ENCODE measurements around the gene EDIL3. TPM values are rescaled to one million over a fixed set of nuclear protein-coding genes. Genes with fewer than 3 reads are reported as not detected.

Gene EDIL3
- total and polyA plus RNA-seq, 9 of the 15 experiments (the other 6 are each of a cell fraction or from before 2014, with no cell fraction given): 0.09 TPM; not detected in 8

GRCh38 chr5:84184857-84185256 is 199.8 kb downstream of the EDIL3 start:
- H3K36me3 ChIP-seq (ENCODE audit: control insufficient read depth, insufficient read depth, low read length): no peaks in the 10 kb centered on the region
- no peaks in the 10 kb centered on the region for H3K9me1 ChIP-seq (ENCODE audit: control insufficient read depth, insufficient read depth, low read length)
- 0% methylated on average over 1 of the region's 1 CpG for WGBS (ENCODE audit: insufficient coverage, low coverage, missing lambda C conversion rate)
- TF ChIP-seq RAD51 (IDR thresholded peaks at IDR 0.05; ENCODE audit: borderline replicate concordance, low read depth): no peak
- TF ChIP-seq HEY1 (CRISPR knock-in tag; IDR thresholded peaks at IDR 0.05; ENCODE audit: borderline replicate concordance): no peak
- TF ChIP-seq POLR2A (conservative IDR thresholded peaks at IDR 0.05): no peak
- TF ChIP-seq KDM2B (CRISPR knock-in tag; IDR thresholded peaks at IDR 0.05): no peak
- no peak for TF ChIP-seq ZNF696 (CRISPR knock-in tag; conservative IDR thresholded peaks at IDR 0.05)
- TF ChIP-seq SLC30A9 (CRISPR knock-in tag; IDR thresholded peaks at IDR 0.05): no peak
- no peak for TF ChIP-seq KLF16 (IDR thresholded peaks at IDR 0.05)
- TF ChIP-seq CREM (IDR thresholded peaks at IDR 0.05; ENCODE audit: low read depth): no peak
- no peak for TF ChIP-seq MBD2 (IDR thresholded peaks at IDR 0.05; ENCODE audit: borderline replicate concordance, low read depth)
- TF ChIP-seq ZFPM2 (CRISPR knock-in tag; IDR thresholded peaks at IDR 0.05): no peak
- TF ChIP-seq SETDB1 (IDR thresholded peaks at IDR 0.05; ENCODE audit: low read length): no peak
- no peak for TF ChIP-seq ZSCAN29 (IDR thresholded peaks at IDR 0.05)
- H3K4me2 ChIP-seq (ENCODE audit: insufficient read depth, low read length): no peak overlapping the region
- BruUV-seq (replicated peaks): no TSS peak
- DNase-seq (ENCODE audit: extremely low read depth in 1 of 4, low spot score in 3 of 4) (no peak), ATAC-seq (no peak), FAIRE-seq (no peak)
- no peaks in the 10 kb centered on the region for H3K27me3 ChIP-seq (ENCODE audit: control insufficient read depth in 2 of 2, insufficient read depth in 2 of 2, low read length in 2 of 2)
- H3K79me2 ChIP-seq (ENCODE audit: control insufficient read depth, insufficient read depth, low read length): no peaks in the 10 kb centered on the region
- no peak overlapping the region for H3K4me3 ChIP-seq
- H3K4me1 ChIP-seq (replicated peaks in 1 of 2; ENCODE audit: control insufficient read depth in 2 of 2, insufficient read depth in 2 of 2, low read length in 2 of 2): no peaks in the 10 kb centered on the region
- in situ Hi-C loops (cut with MboI): no loop called here
- no peak overlapping the region for H3K9ac ChIP-seq (ENCODE audit: insufficient read depth in 1 of 2, low read depth in 2 of 2, low read length in 2 of 2)
- H4K20me1 ChIP-seq (replicated peaks; ENCODE audit: control insufficient read depth, insufficient read depth, low read length): no peaks in the 10 kb centered on the region
- H2AFZ ChIP-seq (ENCODE audit: low read depth, low read length): no peak overlapping the region
- intact Hi-C loops (cut with micrococcal nuclease): no loop called here
- ChIA-PET CTCF (ENCODE audit: low intra/inter-chr PET ratio) (no interaction called here), POLR2A (no interaction called here)
- no peaks in the 10 kb centered on the region for H3K9me3 ChIP-seq (replicated peaks; ENCODE audit: control insufficient read depth, insufficient read depth, low read depth, low read length)
- no peak overlapping the region for H3K27ac ChIP-seq (ENCODE audit: extremely low read depth, low read depth, low read length)

Data from K562 (cell line).